Activated CD8-positive, alpha-beta T cell treated with anti-CD3 and anti-CD28 coated beads for 36 hours (primary cell): ENCODE results near the gene DNAJC4. TPM values are rescaled to one million over a fixed set of nuclear protein-coding genes. Genes with fewer than 3 reads are reported as not detected.
A peak's percentile ranks its signal among the peaks of the same experiment; 100 is the strongest.

Experiments used
- ATAC-seq: fragments of 200-7000 bp; cut with Tn5 transposase; one replicate; pipeline ENCODE4 v1.10.0; 2021; ENCODE audit warnings: mild to moderate bottlenecking, moderate library complexity
- CTCF ChIA-PET: fragments of 350-600 bp; sonication (Branson Sonifier 250); formaldehyde crosslinking; loops from one replicate; lab custom pipeline; 2021; ENCODE audit warnings: antibody characterized with exemption; lab: Charles Lee
- POLR2A ChIA-PET: fragments of 350-600 bp; sonication (Branson Sonifier 250); formaldehyde crosslinking; loops from one replicate; lab custom pipeline; 2021; ENCODE audit warnings: antibody characterized with exemption; lab: Charles Lee
- DNase-seq: peaks from one replicate; pipeline ENCODE4 v3.0.0-alpha.2; 2020
- H3K27ac Mint-ChIP-seq: one replicate; pipeline ENCODE4 v1.8.0; 2021; ENCODE audit warnings: mild to moderate bottlenecking, mixed read lengths
- H3K27me3 Mint-ChIP-seq: one replicate; pipeline ENCODE4 v1.8.0; 2021; ENCODE audit warnings: mixed read lengths
- H3K36me3 Mint-ChIP-seq: one replicate; pipeline ENCODE4 v1.8.0; 2021; ENCODE audit warnings: low read depth, mixed read lengths
- H3K4me1 Mint-ChIP-seq: one replicate; pipeline ENCODE4 v1.8.0; 2021; ENCODE audit warnings: low read depth, mixed read lengths
- H3K4me3 Mint-ChIP-seq: one replicate; pipeline ENCODE4 v1.8.0; 2021; ENCODE audit warnings: mild to moderate bottlenecking, moderate library complexity, mixed read lengths
- H3K9me3 Mint-ChIP-seq: one replicate; pipeline ENCODE4 v1.8.0; 2021; ENCODE audit warnings: mixed read lengths
- CTCF ChIP-seq: fragments of 200-600 bp; IDR thresholded peaks from one replicate; pipeline ENCODE4 v1.8.0; 2022; ENCODE audit warnings: antibody characterized with exemption, mild to moderate bottlenecking
- intact Hi-C: fragments of 100-400 bp; cut with micrococcal nuclease; formaldehyde crosslinking; loops from one replicate; pipeline ENCODE4 v1.10.0; 2022
- total RNA-seq, 2 experiments: library from RNA; stranded (reverse); gene quantifications; one replicate each; pipeline ENCODE4 v1.2.3, GENCODE V29; 2021

The DNAJC4 gene
- total RNA-seq, 2 experiments from 2014 or later: 25.8 to 26.1 TPM

DNA sequence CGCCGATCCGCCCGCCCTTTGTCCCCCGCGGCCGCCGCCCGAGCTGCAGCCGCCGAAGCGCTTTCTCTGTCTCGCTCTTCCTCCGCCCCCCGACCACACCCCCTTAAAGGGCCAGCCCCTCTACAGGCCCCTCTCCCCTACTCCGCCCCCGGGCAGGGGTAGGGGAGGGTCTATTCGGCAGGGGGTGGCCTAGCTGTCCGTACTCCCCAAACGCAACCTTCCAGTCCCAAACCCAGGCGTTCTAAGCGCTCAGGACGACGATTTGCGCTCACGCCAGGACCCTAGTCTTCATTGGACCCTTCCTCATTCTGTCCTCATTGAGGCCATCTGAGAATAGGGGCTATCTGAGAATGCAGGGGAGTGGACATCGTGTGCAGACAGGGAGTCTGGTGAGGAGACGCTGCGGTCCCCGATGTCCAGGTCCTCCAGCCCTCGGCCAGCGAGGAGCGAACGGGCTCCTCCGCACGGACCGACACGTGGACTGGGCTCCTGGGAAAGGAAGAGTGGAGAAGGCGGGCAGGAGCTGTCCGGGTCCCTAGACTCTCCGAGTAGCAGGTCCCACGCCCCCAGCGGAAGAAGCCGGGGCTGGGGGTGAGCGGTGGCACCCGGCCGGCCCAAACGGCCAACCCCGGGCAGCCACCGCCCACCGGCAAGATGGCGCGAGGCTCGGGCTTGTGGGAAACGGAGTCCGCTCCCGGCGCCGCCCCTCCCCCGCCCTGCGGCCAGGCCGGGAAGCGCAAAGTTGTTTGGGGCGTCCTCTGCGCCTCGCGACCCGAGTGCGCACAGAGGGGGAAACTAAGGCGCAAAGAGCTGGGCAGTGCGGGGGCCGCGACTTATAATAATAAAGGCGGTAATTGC lies 16.8 kb downstream of the DNAJC4 start, which contains the start of gene PPP1R14B:
Gene PPP1R14B (minus strand): TSS at position 73 of the 858 bp plus-strand sequence. CDS start 270 bp downstream, outside the sequence.
- H3K9me3 Mint-ChIP-seq: no peaks in the 10 kb centered on the region
- H3K36me3 Mint-ChIP-seq: peaks cover 28% of the 10 kb centered on the region
- peak within 1 kb of the TSS; percentile 93 for H3K27ac Mint-ChIP-seq
- no peaks in the 10 kb centered on the region for H3K27me3 Mint-ChIP-seq
- DNase-seq (peak; percentile 89), ATAC-seq (peak; percentile 55)
- intact Hi-C loops: loop anchor here (10.0 kb wide), 1 partner anchor 58 kb away; the partner anchor contains the start of genes CATSPERZ and ESRRA
- TF ChIP-seq CTCF: no peak
- H3K4me1 Mint-ChIP-seq: peaks cover 33% of the 10 kb centered on the region
- ChIA-PET CTCF (interaction anchor here (0.9 to 4.6 kb wide), 6 partner anchors 13 to 70 kb away, joined by 3 to 35 read pairs (median 6); partner anchors contain the start of genes CATSPERZ, FERMT3, PRDX5 and TRMT112), POLR2A (interaction anchor here (1.2 to 10.0 kb wide), 7 partner anchors 8 to 58 kb away, joined by 4 to 132 read pairs (median 4); partner anchors contain the start of genes BAD and FERMT3)
- H3K4me3 Mint-ChIP-seq: peak within 1 kb of the TSS; percentile 94

DNA sequence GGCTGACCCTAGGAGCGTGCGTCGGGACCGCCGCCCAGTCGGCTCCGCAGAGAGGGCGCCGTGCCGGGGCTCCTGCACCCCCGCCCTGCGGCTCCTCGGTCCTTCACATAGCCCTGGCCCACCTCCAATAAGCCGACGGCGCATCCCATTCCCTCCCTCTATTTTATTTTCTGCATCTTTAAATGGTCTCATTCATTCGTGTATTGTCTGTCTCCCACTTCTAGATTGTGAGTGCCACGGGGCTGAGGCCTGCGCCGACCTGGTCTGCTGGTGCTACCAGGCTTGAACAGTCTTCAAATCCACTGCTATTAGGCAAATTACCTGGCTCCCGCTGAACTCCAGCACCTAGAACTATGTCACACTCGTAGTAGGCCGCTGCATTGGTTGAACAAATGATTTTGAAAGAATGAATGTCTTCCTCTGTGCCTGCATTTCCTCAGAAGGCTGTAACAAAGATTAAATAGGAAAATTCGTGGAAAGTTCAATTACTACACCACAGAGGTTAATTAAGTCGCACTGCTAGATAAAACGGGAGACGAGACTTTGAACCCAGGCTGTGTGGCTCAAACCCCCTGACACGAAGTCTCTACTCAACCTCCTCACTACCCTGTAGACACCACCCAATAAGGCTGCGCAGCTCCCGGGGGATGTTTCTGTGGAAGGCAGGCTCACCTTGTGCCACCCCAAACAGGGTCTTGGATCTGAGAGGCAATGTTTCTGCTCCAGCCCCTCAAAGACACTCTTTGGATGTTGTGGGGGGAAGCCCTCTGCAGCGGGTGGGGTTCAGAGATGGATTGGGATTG lies 17.6 kb downstream of the DNAJC4 start:
- Mint-ChIP-seq H3K4me1 (peaks cover 29% of the 10 kb centered on the region), H3K9me3 (no peaks in the 10 kb centered on the region), H3K36me3 (peaks cover 22% of the 10 kb centered on the region), H3K27ac (no peak overlapping the region), H3K27me3 (no peaks in the 10 kb centered on the region), H3K4me3 (peak overlapping the region; percentile 62)
- no peak for ATAC-seq
- no peak for DNase-seq
- no peak for TF ChIP-seq CTCF
- intact Hi-C loops: loop anchor here (10.0 kb wide), 1 partner anchor 57 kb away; the partner anchor contains the start of genes CATSPERZ and ESRRA
- POLR2A ChIA-PET: interaction anchor here (1.1 to 10.0 kb wide), 6 partner anchors 16 to 57 kb away, joined by 4 to 132 read pairs (median 4); partner anchors contain the start of genes BAD and FERMT3
- CTCF ChIA-PET: interaction anchor here (1.1 to 5.3 kb wide), 4 partner anchors 22 to 56 kb away, joined by 4 to 35 read pairs (median 7); partner anchors contain the start of genes CATSPERZ, NUDT22 and TRPT1

DNA sequence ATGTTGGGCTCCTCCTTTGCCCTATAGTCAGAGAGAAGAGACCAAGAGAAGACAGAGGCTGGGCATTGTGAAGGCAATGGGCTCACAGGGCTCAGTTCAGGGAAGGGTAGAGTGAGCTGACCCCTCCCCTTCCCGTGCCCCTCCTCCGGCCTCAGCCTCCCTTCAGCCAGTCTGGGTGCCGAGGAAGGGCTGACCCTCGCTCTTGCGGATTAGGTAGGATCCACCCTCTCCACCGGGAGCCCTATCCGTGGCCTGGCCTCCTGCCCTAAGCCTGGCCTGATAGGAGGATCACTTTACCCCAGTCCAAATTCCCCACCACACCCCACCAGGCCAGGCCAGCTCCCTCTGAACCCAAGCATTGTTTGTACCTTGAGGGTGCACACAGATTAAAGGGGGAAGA lies 18.2 kb downstream of the DNAJC4 start:
- Mint-ChIP-seq H3K27me3 (no peaks in the 10 kb centered on the region), H3K4me1 (peaks cover 23% of the 10 kb centered on the region), H3K27ac (no peak overlapping the region), H3K4me3 (peak overlapping the region; percentile 3), H3K9me3 (no peaks in the 10 kb centered on the region), H3K36me3 (peaks cover 15% of the 10 kb centered on the region)
- ChIA-PET POLR2A (interaction anchor here (0.8 to 10.0 kb wide), 4 partner anchors 17 to 55 kb away, joined by 4 to 132 read pairs (median 4); partner anchors contain the start of gene FERMT3), CTCF (interaction anchor here (1.1 to 5.3 kb wide), 3 partner anchors 22 to 55 kb away, joined by 4 to 35 read pairs (median 8); partner anchors contain the start of genes CATSPERZ, NUDT22 and TRPT1)
- TF ChIP-seq CTCF: no peak
- ATAC-seq (no peak), DNase-seq (no peak)
- intact Hi-C loops: loop anchor here (10.0 kb wide), 1 partner anchor 56 kb away; the partner anchor contains the start of genes CATSPERZ and ESRRA

GRCh38 chr11:64249038-64249437 lies 18.7 kb downstream of the DNAJC4 start:
- Mint-ChIP-seq H3K4me3 (peak overlapping the region; percentile 3), H3K27me3 (no peaks in the 10 kb centered on the region), H3K9me3 (no peaks in the 10 kb centered on the region), H3K36me3 (peaks cover 12% of the 10 kb centered on the region), H3K4me1 (peaks cover 20% of the 10 kb centered on the region), H3K27ac (no peak overlapping the region)
- DNase-seq: no peak
- ATAC-seq: no peak
- ChIA-PET POLR2A (interaction anchor here (0.8 to 10.0 kb wide), 6 partner anchors 14 to 56 kb away, joined by 4 to 132 read pairs (median 4); partner anchors contain the start of gene FERMT3), CTCF (interaction anchor here (0.9 to 5.3 kb wide), 6 partner anchors 23 to 55 kb away, joined by 3 to 42 read pairs (median 6); partner anchors contain the start of genes CATSPERZ, FERMT3, NUDT22 and TRPT1)
- TF ChIP-seq CTCF: no peak
- intact Hi-C loops: loop anchor here (10.0 kb wide), 1 partner anchor 56 kb away; the partner anchor contains the start of genes CATSPERZ and ESRRA
